Activated gamma-delta T cell (primary cell): ENCODE measurements around the gene URM1.

ENCODE experiments used
- DNase-seq: peaks from one replicate; lab custom pipeline; 2025; lab: John Stamatoyannopoulos, UW

The URM1 gene

GRCh38 chr9:128429513-128430086, 58.4 kb downstream of the URM1 start:
- DNase-seq = no peak

GRCh38 chr9:128431207-128431606, 60.0 kb downstream of the URM1 start:
- no peak for DNase-seq

- DNase-seq = no peak
Measured at GRCh38 chr9:128434340-128434739, 63.2 kb downstream of the URM1 start.

- no peak for DNase-seq
Measured at GRCh38 chr9:128435611-128436010, 64.4 kb downstream of the URM1 start.

- DNase-seq = no peak
Measured at GRCh38 chr9:128438343-128439109, 67.4 kb downstream of the URM1 start.

GRCh38 chr9:128439273-128439672, 68.1 kb downstream of the URM1 start:
- DNase-seq = no peak
